Adrenal gland (tissue), 12 donors: Measurements from ENCODE around the gene RNF2. TPM values are rescaled to one million over a fixed set of nuclear protein-coding genes. Genes with fewer than 3 reads are reported as not detected.
"Not testable (repeated sequence)": the region's sequence is repeated elsewhere in the genome, so short reads cannot be mapped to it uniquely, and the experiment has no call there.

Experiments used
- DNase-seq, 7 donors: peaks; one replicate each; pipeline ENCODE4 v3.0.0-alpha.2; 2019 to 2020
- H3K27ac ChIP-seq, 5 donors: fragments of 200-600 bp; sonication (generic) in 4 of 5; 1 replicate in 3 of 5; 2 replicates in 2 of 5; pipeline versions ENCODE4 v1.5.1 to v1.8.0; 2016 to 2020; ENCODE audit warnings: mild to moderate bottlenecking in 1 of 5
- H3K27me3 ChIP-seq: fragments of 200-600 bp; 2 replicates; pipeline ENCODE4 v1.8.0; 2021
- H3K36me3 ChIP-seq, 2 donors: fragments of 200-600 bp; replicated peaks in 1 of 2; 1 replicate in 1 of 2; 2 replicates in 1 of 2; pipeline versions ENCODE4 v1.5.1 to v1.8.0; 2018 to 2022
- H3K4me1 ChIP-seq, 2 donors: fragments of 200-600 bp; replicated peaks in 1 of 2; 1 replicate in 1 of 2; 2 replicates in 1 of 2; pipeline versions ENCODE4 v1.5.1 to v1.8.0; 2018 to 2021
- H3K4me3 ChIP-seq, 4 donors: fragments of 200-600 bp; sonication (generic) in 3 of 4; one replicate each; pipeline ENCODE4 v1.5.1; 2016 to 2018
- H3K9me3 ChIP-seq, 3 donors: fragments of 200-600 bp; sonication (generic) in 1 of 3; replicated peaks in 1 of 3; 1 replicate in 2 of 3; 2 replicates in 1 of 3; pipeline versions ENCODE4 v1.5.1 to v1.8.0; 2016 to 2021
- CTCF ChIP-seq, 6 experiments: fragments of 450-650 bp in 4 of 6; fragments of 200-600 bp in 2 of 6; sonication (generic) in 1 of 6; IDR thresholded peaks; 1 replicate in 5 of 6; 2 replicates in 1 of 6; pipeline versions ENCODE4 v1.5.1 to v1.8.0; 2016 to 2021; ENCODE audit warnings: antibody characterized with exemption in 6 of 6, mild to moderate bottlenecking in 2 of 6, moderate library complexity in 1 of 6
- POLR2A ChIP-seq, 2 donors: fragments of 450-650 bp; IDR thresholded peaks; one replicate each; pipeline ENCODE4 v1.6.1; 2017; ENCODE audit warnings: antibody characterized with exemption in 2 of 2, mild to moderate bottlenecking in 2 of 2, moderate library complexity in 1 of 2
- WGBS, 4 donors: extraction: QIAGEN DNeasy Blood & Tissue Kit in 2 of 4; methylation state at CpG; one replicate each; pipeline versions ENCODE4 v1.1.5 to v1.1.7; 2013 to 2017; 5-methylcytosine and 5-hydroxymethylcytosine counted together
- intact Hi-C, 2 donors: fragments of 100-400 bp; cut with DNase I; formaldehyde crosslinking; loops; one replicate each; pipeline versions ENCODE4 v1.14.1 to v1.15.0; 2022 to 2023
- polyA plus RNA-seq, 3 donors: library from polyadenylated mRNA; stranded (reverse); fragments of 200-250 nt in 2 of 3; fragments of 350-450 nt in 1 of 3; fragmentation: Illumina TruSeq in 1 of 3; extraction: RNeasy Lipid Tissue Mini Kit (QIAGEN cat#74804) in 1 of 3; gene quantifications; one replicate each; pipeline ENCODE4 v1.2.3, GENCODE V29; 2013 to 2014
- total RNA-seq, 9 donors: library from RNA; depleted of rRNA in 4 of 9; stranded (reverse); fragments of >200 nt in 4 of 9; fragments of 120-200 nt in 1 of 9; fragmentation: NEBNext Ultra II Directional in 1 of 9; extraction: Animal tissue kit (Norgen Biotek cat#: 25700) in 1 of 9; gene quantifications; one replicate each; pipeline versions ENCODE4 v1.1.0 to v1.2.4, GENCODE V29; 2013 to 2023
- donor health status: healthy with polysubstance abuse.
- donor health status: Bipolar disorder and iron deficiency.
- donor health status: DM: yes; HTN: yes; CAD: no.
- donor health status: DM: no; HTN: no; CAD: no.
- donor health status: DM: no; HTN: no; CAD: no.
- donor health status: DM: yes; HTN: yes; CAD: no.

Gene RNF2
- total and polyA plus RNA-seq, 12 donors: 3.5 to 34.6 (median 18.0) TPM

GRCh38 chr1:185062710-185063370 lies 17.5 kb downstream of the RNF2 start:
- intact Hi-C loops: no loop called here
- DNase-seq: no peak
- Histone ChIP-seq H3K4me1 (peaks cover 8 to 53% of the 10 kb centered on the region in 2 donors), H3K36me3 (no peaks in the 10 kb centered on the region), H3K4me3 (no peak overlapping the region), H3K9me3 (no peaks in the 10 kb centered on the region), H3K27ac (no peak overlapping the region), H3K27me3 (no peaks in the 10 kb centered on the region)
- TF ChIP-seq POLR2A (IDR thresholded peaks at IDR 0.05) (no peak), CTCF (IDR thresholded peaks at IDR 0.05) (no peak)
- 68 to 79% (median 74%) methylated on average over 1 of the region's 1 CpG for WGBS, 4 donors

- H3K36me3 ChIP-seq: no peaks in the 10 kb centered on the region
- WGBS, 4 donors: 96 to 100% (median 97%) methylated on average over 2 of the region's 2 CpGs
- peaks cover 6 to 45% of the 10 kb centered on the region in 2 donors for H3K4me1 ChIP-seq
- no peak for DNase-seq
- H3K27ac ChIP-seq: no peak overlapping the region
- intact Hi-C loops: no loop called here
- no peak for TF ChIP-seq POLR2A (IDR thresholded peaks at IDR 0.05)
- H3K27me3 ChIP-seq: no peaks in the 10 kb centered on the region
- H3K9me3 ChIP-seq: no peaks in the 10 kb centered on the region
- no peak overlapping the region for H3K4me3 ChIP-seq
Observed at GRCh38 chr1:185063719-185064118, 18.4 kb downstream of the RNF2 start.

- H3K27me3 ChIP-seq: not testable (repeated sequence)
Observed at GRCh38 chr1:185065006-185065405, 19.6 kb downstream of the RNF2 start.

GRCh38 chr1:185066181-185066580 lies 20.8 kb downstream of the RNF2 start:
- Histone ChIP-seq H3K27me3 (no peaks in the 10 kb centered on the region), H3K36me3 (no peaks in the 10 kb centered on the region), H3K4me1 (peaks cover 6 to 26% of the 10 kb centered on the region in 2 donors), H3K27ac (no peak overlapping the region), H3K9me3 (no peaks in the 10 kb centered on the region), H3K4me3 (no peak overlapping the region)
- TF ChIP-seq CTCF (IDR thresholded peaks at IDR 0.05) (no peak), POLR2A (IDR thresholded peaks at IDR 0.05) (no peak)
- WGBS, 4 donors: 94 to 99% (median 96%) methylated on average over 2 of the region's 2 CpGs
- intact Hi-C loops: no loop called here
- DNase-seq: no peak

More at GRCh38 chr1:185065006-185065405, 19.6 kb downstream of the RNF2 start:
- DNase-seq, H3K4me3 ChIP-seq, intact Hi-C loops, H3K27ac ChIP-seq, H3K9me3 ChIP-seq, H3K36me3 ChIP-seq: not testable (repeated sequence)
- peaks cover 6 to 32% of the 10 kb centered on the region in 2 donors for H3K4me1 ChIP-seq
- WGBS, 4 donors: 92 to 98% (median 93%) methylated on average over 3 of the region's 3 CpGs

GRCh38 chr1:185068341-185068740 lies 23.0 kb downstream of the RNF2 start:
- intact Hi-C loops: no loop called here
- Histone ChIP-seq H3K36me3 (no peaks in the 10 kb centered on the region), H3K4me1 (peaks cover 0 to 13% of the 10 kb centered on the region in 2 donors), H3K9me3 (no peaks in the 10 kb centered on the region), H3K27me3 (no peaks in the 10 kb centered on the region), H3K4me3 (no peak overlapping the region), H3K27ac (no peak overlapping the region)
- DNase-seq: no peak
- TF ChIP-seq POLR2A (IDR thresholded peaks at IDR 0.05): no peak
- TF ChIP-seq CTCF (IDR thresholded peaks at IDR 0.05): no peak
